Adipocyte (in vitro differentiated cells): Measurements from ENCODE around the gene APOH.
"Not testable (repeated sequence)": the region's sequence is repeated elsewhere in the genome, so short reads cannot be mapped to it uniquely, and the experiment has no call there.

ENCODE experiments used
- DNase-seq: peaks from one replicate; pipeline ENCODE4 v3.0.0-alpha.2; 2015; ENCODE audit warnings: low read depth
- H3K27me3 ChIP-seq: replicated peaks from 2 replicates; pipeline ENCODE4 v1.7.0; 2013; ENCODE audit warnings: mild to moderate bottlenecking, low read length, moderate library complexity; ENCODE audit not compliant: control insufficient read depth, insufficient read depth
- H3K36me3 ChIP-seq: 2 replicates; pipeline ENCODE4 v1.7.0; 2013; ENCODE audit warnings: low read length, mild to moderate bottlenecking, moderate library complexity; ENCODE audit not compliant: control insufficient read depth, insufficient read depth, severe bottlenecking
- H3K4me1 ChIP-seq: 2 replicates; pipeline ENCODE4 v1.7.0; 2013; ENCODE audit warnings: mild to moderate bottlenecking, low read length, moderate library complexity; ENCODE audit not compliant: control insufficient read depth, insufficient read depth
- H3K4me3 ChIP-seq: 2 replicates; pipeline ENCODE4 v1.7.0; 2013; ENCODE audit warnings: mild to moderate bottlenecking, low read length, moderate library complexity
- H3K9ac ChIP-seq: 2 replicates; pipeline ENCODE4 v1.7.0; 2013; ENCODE audit warnings: mild to moderate bottlenecking, low read length, moderate library complexity
- H3K9me3 ChIP-seq: 2 replicates; pipeline ENCODE4 v1.7.0; 2013; ENCODE audit warnings: mild to moderate bottlenecking, low read length, moderate library complexity; ENCODE audit not compliant: control insufficient read depth

Gene APOH

DNA sequence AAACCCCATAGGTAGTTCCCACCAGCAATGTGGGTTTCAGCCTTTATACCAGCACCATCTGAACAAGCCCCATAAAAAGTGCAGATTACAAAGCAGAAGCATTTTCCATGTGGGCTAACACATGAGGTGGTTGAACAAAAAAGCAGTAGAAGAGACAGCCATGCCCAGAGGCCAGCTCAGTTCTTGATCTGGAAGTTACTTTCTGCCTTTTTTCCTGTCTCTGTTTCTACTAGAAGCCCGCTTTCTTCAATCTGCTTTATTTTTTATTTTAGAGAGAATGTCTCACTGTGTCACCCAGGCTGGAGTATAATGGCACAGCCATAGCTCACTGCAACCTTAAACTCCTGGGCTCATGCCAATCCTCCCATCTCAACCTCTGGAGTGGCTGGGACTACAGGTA, 31.5 kb upstream of the APOH start:
- no peaks in the 10 kb centered on the region for H3K9me3 ChIP-seq
- H3K27me3 ChIP-seq: no peaks in the 10 kb centered on the region
- H3K36me3 ChIP-seq: no peaks in the 10 kb centered on the region
- DNase-seq: no peak
- no peak overlapping the region for H3K4me3 ChIP-seq
- H3K4me1 ChIP-seq: no peaks in the 10 kb centered on the region
- no peak overlapping the region for H3K9ac ChIP-seq

DNA sequence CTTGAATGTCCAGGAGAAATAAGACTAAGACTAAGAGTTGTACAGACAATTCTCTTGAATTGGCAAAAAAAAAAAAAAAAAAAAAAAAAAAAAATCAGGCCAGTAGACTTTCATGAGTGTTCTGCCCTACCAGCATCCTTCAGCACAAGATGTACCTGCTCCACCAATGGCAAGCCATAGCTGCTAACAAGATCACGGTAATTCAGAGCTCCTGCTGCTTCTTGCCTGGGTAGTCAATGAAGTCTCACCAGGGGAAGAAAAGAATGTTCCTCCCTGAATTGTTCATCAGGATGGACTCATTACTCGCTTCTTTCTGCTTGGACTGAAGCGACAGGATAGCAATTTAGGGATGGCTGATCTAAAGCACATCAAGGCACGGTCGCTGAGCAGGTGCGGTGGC, 31.1 kb upstream of the APOH start:
- no peak for DNase-seq
- Histone ChIP-seq H3K36me3 (no peaks in the 10 kb centered on the region), H3K4me1 (no peaks in the 10 kb centered on the region), H3K27me3 (no peaks in the 10 kb centered on the region), H3K9me3 (no peaks in the 10 kb centered on the region), H3K9ac (no peak overlapping the region), H3K4me3 (no peak overlapping the region)

DNA sequence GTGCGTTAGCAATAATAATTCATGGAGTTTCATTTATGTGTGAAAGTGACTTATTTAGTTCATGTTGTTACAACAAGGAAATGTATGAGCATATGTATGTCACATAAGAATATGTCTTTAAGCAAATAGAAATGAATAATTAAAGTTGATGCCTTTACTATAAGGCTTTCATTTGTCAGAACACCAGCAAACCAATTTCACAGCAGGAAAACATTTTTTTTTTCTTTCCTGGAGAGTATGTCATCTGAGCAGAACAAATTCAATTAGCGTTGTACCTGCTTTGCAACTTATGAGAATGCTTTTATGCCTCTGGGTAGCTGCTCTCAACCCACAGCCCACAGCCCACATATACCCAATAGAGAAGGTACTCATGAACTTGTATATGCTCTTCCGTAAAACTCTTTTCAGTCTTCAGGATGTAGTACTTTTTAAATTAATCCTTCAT, 26.3 kb upstream of the APOH start:
- Histone ChIP-seq H3K9me3 (no peaks in the 10 kb centered on the region), H3K4me3 (no peak overlapping the region), H3K4me1 (no peaks in the 10 kb centered on the region), H3K27me3 (no peaks in the 10 kb centered on the region), H3K36me3 (no peaks in the 10 kb centered on the region), H3K9ac (no peak overlapping the region)
- DNase-seq: no peak

DNA sequence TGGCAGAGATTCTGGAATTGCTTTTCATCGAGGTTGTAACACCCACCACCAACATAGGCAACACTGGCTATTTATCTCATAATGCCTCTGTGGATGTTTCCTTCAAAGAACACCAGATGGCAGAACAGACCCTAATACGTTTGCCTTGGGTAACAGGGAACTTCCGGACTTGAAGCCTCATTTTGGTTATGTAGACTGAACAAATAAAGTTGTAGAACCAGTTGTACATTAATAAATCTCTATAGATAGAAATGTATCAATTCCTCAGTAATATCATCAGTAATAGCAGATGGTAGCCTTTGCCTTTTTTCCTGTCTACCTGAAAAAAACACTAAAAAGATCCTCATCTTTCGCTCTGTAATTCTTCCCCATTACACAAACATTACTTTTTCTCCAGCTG, 25.9 kb upstream of the APOH start:
- H3K9ac ChIP-seq: no peak overlapping the region
- no peak overlapping the region for H3K4me3 ChIP-seq
- peak; percentile 92 for DNase-seq
- H3K36me3 ChIP-seq: no peaks in the 10 kb centered on the region
- no peaks in the 10 kb centered on the region for H3K9me3 ChIP-seq
- no peaks in the 10 kb centered on the region for H3K27me3 ChIP-seq
- H3K4me1 ChIP-seq: no peaks in the 10 kb centered on the region

DNA sequence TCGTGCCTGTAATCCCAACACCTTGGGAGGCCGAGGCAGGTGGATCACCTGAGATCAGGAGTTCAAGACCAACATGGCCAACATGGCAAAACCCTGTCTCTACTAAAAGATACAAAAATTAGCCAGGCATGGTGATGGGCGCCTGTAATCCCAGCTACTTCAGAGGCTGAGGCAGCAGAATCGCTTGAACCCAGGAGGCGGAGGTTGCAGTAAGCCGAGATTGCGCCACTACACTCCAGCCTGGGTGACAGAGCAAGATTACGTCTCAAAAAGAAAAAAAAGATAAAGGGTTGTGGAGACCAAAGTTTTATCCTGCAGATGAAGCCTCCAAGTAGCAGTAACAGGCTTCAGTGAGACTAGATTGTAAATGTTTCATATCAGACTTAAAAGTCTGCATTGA, 24.2 kb upstream of the APOH start:
- not testable (repeated sequence) for H3K4me1 ChIP-seq, H3K4me3 ChIP-seq, H3K36me3 ChIP-seq, DNase-seq, H3K9ac ChIP-seq, H3K9me3 ChIP-seq, H3K27me3 ChIP-seq

DNA sequence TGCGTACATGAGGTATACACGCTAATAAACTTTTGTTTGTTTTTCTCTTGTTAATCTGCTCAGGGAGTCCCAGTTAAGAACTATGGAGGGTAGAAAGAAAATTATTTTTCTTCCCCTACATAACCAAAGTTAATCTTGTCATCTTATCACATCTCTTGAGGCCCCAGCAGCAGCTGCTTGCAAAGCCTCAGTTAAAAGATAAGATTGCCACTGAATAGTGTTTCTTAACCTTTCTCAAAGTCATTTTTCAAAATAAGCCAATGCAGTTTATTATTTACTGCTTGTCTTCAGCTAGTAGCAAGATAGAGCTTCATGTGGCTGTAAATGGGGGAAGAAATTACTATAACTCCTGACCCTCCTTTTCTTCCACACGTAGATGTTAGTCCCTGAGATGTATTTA, 21.5 kb upstream of the APOH start:
- no peaks in the 10 kb centered on the region for H3K36me3 ChIP-seq
- no peaks in the 10 kb centered on the region for H3K9me3 ChIP-seq
- no peaks in the 10 kb centered on the region for H3K27me3 ChIP-seq
- H3K4me3 ChIP-seq: no peak overlapping the region
- DNase-seq: no peak
- H3K4me1 ChIP-seq: no peaks in the 10 kb centered on the region
- no peak overlapping the region for H3K9ac ChIP-seq

DNA sequence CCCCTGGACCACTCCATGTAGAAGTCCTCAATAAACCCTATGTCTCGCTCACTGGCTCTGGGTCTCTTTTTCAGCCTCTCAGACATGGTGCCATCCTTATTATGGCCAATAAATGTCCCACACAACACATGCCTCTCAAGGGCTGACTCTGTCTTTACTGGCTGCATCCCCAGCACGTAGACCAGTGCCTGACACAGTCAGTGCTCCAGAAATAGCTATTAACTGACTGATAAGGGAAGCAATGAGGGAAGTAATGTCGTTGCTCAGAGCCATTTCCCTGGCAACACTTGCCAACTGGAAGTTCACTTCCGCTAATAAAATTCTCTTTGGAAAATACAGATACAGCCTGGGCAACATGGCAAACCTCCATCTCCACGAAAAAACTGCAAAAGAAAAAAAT, 19.1 kb upstream of the APOH start:
- H3K27me3 ChIP-seq: no peaks in the 10 kb centered on the region
- H3K4me1 ChIP-seq: no peaks in the 10 kb centered on the region
- H3K9me3 ChIP-seq: no peaks in the 10 kb centered on the region
- H3K9ac ChIP-seq: no peak overlapping the region
- no peak for DNase-seq
- no peaks in the 10 kb centered on the region for H3K36me3 ChIP-seq
- H3K4me3 ChIP-seq: no peak overlapping the region

DNA sequence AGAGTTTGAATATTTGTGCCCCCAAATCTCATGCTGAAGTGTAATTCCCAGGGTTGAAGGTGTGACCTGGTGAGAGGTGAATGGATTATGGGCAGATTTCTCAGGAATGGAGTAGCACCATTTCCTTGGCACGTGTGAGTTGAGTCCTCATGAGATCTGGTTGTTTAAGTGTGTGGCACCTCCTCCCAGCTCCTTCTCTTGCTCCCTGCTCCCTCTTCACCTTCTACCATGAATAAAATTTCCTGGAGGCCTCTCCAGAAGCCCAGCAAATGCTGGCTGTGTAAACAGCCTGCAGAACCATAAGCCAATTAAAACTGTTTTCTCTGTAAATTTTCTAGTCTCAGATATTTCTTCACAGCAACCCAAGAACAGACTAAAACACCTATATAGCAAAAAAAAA, 12.6 kb upstream of the APOH start:
- no peak for DNase-seq
- no peak overlapping the region for H3K4me3 ChIP-seq
- no peak overlapping the region for H3K9ac ChIP-seq
- no peaks in the 10 kb centered on the region for H3K27me3 ChIP-seq
- H3K36me3 ChIP-seq: no peaks in the 10 kb centered on the region
- H3K9me3 ChIP-seq: no peaks in the 10 kb centered on the region
- H3K4me1 ChIP-seq: no peaks in the 10 kb centered on the region

DNA sequence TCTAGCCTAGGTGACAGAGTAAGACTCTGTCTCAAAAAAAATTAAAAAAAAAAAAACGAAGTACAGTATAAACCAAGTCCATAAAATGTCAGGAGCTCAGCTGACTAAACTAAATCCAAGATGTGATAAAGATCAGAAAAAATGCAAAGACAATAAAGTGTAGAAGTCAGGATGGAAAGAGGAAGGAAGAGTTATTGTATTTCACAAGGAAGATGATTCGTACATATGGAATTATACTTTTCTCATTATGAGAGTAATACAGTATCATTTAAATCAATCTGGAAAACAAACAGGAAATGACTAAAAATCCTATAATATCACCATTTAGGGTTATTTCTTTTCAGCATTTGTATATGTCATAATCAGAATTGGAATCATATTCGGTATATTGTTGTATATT, 11.4 kb upstream of the APOH start:
- peak; percentile 53 for DNase-seq
- Histone ChIP-seq H3K9ac (no peak overlapping the region), H3K9me3 (no peaks in the 10 kb centered on the region), H3K36me3 (no peaks in the 10 kb centered on the region), H3K4me3 (no peak overlapping the region), H3K4me1 (no peaks in the 10 kb centered on the region), H3K27me3 (no peaks in the 10 kb centered on the region)

DNA sequence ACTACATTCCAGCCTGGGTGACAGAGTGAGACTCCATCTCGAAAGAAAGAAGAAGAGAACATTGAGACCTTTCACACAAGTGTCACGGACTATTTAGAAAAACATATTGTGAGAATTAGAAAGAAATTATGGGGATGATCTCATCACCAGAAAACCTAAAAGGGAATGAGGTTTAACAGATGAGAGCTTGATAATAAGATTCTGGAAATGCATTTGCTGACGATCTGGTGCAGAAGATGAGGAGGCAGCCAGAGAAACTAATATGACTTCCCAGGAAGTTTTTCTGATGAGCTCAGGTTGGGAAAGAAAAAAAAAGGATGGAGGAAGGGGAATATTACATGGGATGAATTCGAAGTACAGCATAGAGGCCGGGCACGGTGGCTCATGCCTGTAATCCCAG, 10.8 kb upstream of the APOH start:
- DNase-seq: no peak
- Histone ChIP-seq H3K9me3 (no peaks in the 10 kb centered on the region), H3K9ac (no peak overlapping the region)

DNA sequence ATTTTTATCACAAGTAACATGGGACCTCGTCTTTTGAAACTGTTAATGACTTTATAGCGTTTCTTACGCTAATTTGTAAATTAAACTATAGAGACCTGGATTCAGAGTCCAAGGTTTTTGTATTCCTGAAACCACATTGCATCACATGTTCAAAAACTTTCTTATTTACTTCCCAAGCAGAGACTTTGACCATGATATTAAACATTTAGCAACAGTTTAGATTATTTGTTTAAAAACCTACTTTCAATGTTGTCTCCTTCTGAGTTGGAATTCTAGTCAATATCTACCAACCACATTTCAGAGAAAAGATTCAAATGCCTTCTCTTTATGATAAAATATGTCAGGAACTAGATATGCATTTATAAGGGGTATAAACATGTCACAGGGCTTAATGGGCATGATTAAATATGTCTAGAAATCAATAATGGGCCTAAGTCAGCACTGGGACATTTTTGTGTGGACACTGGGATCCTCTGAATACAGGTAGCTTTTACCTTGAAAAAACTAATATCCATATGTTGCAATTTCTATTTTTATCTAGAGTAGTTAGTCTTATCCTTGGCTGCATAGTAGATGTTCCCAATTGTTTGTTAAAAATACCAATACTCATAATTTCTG, 6.3 kb upstream of the APOH start:
- no peak for DNase-seq
- Histone ChIP-seq H3K9ac (no peak overlapping the region), H3K4me3 (no peak overlapping the region), H3K36me3 (no peaks in the 10 kb centered on the region), H3K4me1 (peaks cover 10% of the 10 kb centered on the region), H3K27me3 (no peaks in the 10 kb centered on the region), H3K9me3 (no peaks in the 10 kb centered on the region)

More for the DNA sequence above, 10.8 kb upstream of the APOH start:
- Histone ChIP-seq H3K4me1 (no peaks in the 10 kb centered on the region), H3K36me3 (no peaks in the 10 kb centered on the region), H3K27me3 (no peaks in the 10 kb centered on the region), H3K4me3 (no peak overlapping the region)

DNA sequence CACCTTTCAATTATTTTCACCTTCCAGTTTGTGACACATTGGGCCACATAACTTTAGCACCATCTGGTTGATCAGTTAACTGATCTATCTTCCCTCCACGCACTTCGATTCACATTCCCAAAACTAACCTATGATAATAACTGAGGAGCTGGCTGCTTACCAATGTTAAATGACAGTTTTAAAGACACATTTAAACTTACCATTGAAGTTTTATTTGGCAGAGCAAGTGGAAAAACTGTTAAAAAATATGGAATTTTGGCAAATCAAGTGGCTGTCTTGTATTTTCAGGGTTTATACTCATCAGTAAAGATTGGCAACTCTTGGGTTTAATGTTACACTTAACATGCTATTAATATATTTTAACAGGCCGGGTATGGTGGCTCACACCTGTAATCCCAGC, 5.4 kb upstream of the APOH start:
- no peak for DNase-seq
- Histone ChIP-seq H3K9ac (no peak overlapping the region), H3K4me1 (peaks cover 15% of the 10 kb centered on the region), H3K36me3 (no peaks in the 10 kb centered on the region), H3K27me3 (no peaks in the 10 kb centered on the region), H3K9me3 (no peaks in the 10 kb centered on the region), H3K4me3 (no peak overlapping the region)
